H9 (cell line): ENCODE measurements around the gene TMSB4X. TPM values are rescaled to one million over a fixed set of nuclear protein-coding genes. Genes with fewer than 3 reads are reported as not detected.

Source experiments
- DNase-seq: peaks from one replicate; pipeline ENCODE4 v3.0.0-alpha.2; 2017
- H2AFZ ChIP-seq: one replicate; pipeline ENCODE4 v1.6.1; 2013; ENCODE audit warnings: mild to moderate bottlenecking, low read length, control low read depth, moderate library complexity
- H2AK5ac ChIP-seq: 2 replicates; pipeline ENCODE4 v1.6.1; 2013; ENCODE audit warnings: low read length, control low read depth, mixed read lengths; ENCODE audit not compliant: insufficient read length
- H2BK120ac ChIP-seq: one replicate; pipeline ENCODE4 v1.6.1; 2013; ENCODE audit warnings: low read depth, mild to moderate bottlenecking, low read length, control low read depth, inconsistent platforms; ENCODE audit not compliant: poor library complexity, severe bottlenecking
- H2BK12ac ChIP-seq: 2 replicates; pipeline ENCODE4 v1.6.1; 2013; ENCODE audit warnings: low read length, control low read depth, mixed read lengths, low read depth; ENCODE audit not compliant: insufficient read length
- H2BK15ac ChIP-seq: 2 replicates; pipeline ENCODE4 v1.6.1; 2013; ENCODE audit warnings: low read depth, low read length, control low read depth
- H2BK20ac ChIP-seq: one replicate; pipeline ENCODE4 v1.6.1; 2013; ENCODE audit warnings: low read depth, mild to moderate bottlenecking, low read length, control low read depth, inconsistent platforms; ENCODE audit not compliant: poor library complexity, severe bottlenecking
- H2BK5ac ChIP-seq: 2 replicates; pipeline ENCODE4 v1.6.1; 2013; ENCODE audit warnings: low read length, control low read depth, mixed read lengths; ENCODE audit not compliant: insufficient read length
- H3K14ac ChIP-seq: 2 replicates; pipeline ENCODE4 v1.6.1; 2013; ENCODE audit warnings: low read length, control low read depth; ENCODE audit not compliant: insufficient read depth
- H3K18ac ChIP-seq: 2 replicates; pipeline ENCODE4 v1.6.1; 2013; ENCODE audit warnings: low read depth, mild to moderate bottlenecking, mixed read lengths, low read length, control low read depth; ENCODE audit not compliant: insufficient read length
- H3K23ac ChIP-seq: 2 replicates; pipeline ENCODE4 v1.6.1; 2013; ENCODE audit warnings: low read length, control low read depth, mixed read lengths, low read depth; ENCODE audit not compliant: insufficient read length
- H3K23me2 ChIP-seq: 2 replicates; pipeline ENCODE4 v1.6.1; 2013; ENCODE audit warnings: low read depth, mild to moderate bottlenecking, mixed read lengths, low read length, control low read depth; ENCODE audit not compliant: insufficient read length, poor library complexity, severe bottlenecking
- H3K27ac ChIP-seq: 2 replicates; pipeline ENCODE4 v1.5.1; 2013; ENCODE audit warnings: low read length, control low read depth, mixed read lengths, low read depth; ENCODE audit not compliant: insufficient read length
- H3K27me3 ChIP-seq: 2 replicates; pipeline ENCODE4 v1.6.1; 2013; ENCODE audit warnings: low read length, control low read depth, inconsistent platforms; ENCODE audit not compliant: insufficient read depth
- H3K4ac ChIP-seq: 2 replicates; pipeline ENCODE4 v1.6.1; 2013; ENCODE audit warnings: low read depth, mild to moderate bottlenecking, control low read depth, inconsistent platforms, low read length, moderate library complexity
- H3K4me1 ChIP-seq: 2 replicates; pipeline ENCODE4 v1.6.1; 2013; ENCODE audit warnings: low read length, control low read depth, inconsistent platforms; ENCODE audit not compliant: insufficient read depth
- H3K4me2 ChIP-seq: 2 replicates; pipeline ENCODE4 v1.6.1; 2013; ENCODE audit warnings: low read length, control low read depth, mixed read lengths; ENCODE audit not compliant: insufficient read length, insufficient read depth
- H3K56ac ChIP-seq: 2 replicates; pipeline ENCODE4 v1.6.1; 2013; ENCODE audit warnings: low read depth, mild to moderate bottlenecking, mixed read lengths, low read length, control low read depth; ENCODE audit not compliant: insufficient read length
- H3K79me1 ChIP-seq: 2 replicates; pipeline ENCODE4 v1.6.1; 2013; ENCODE audit warnings: low read depth, mild to moderate bottlenecking, moderate library complexity, low read length, control low read depth, inconsistent platforms; ENCODE audit not compliant: insufficient read depth, poor library complexity, severe bottlenecking
- H3K79me2 ChIP-seq: 2 replicates; pipeline ENCODE4 v1.6.1; 2013; ENCODE audit warnings: low read length, control low read depth, inconsistent platforms; ENCODE audit not compliant: insufficient read depth
- H3K9ac ChIP-seq: 2 replicates; pipeline ENCODE4 v1.6.1; 2013; ENCODE audit warnings: low read length, control low read depth, mixed read lengths; ENCODE audit not compliant: insufficient read length; ENCODE audit errors: extremely low read depth
- H3K9me3 ChIP-seq: one replicate; pipeline ENCODE4 v1.6.1; 2013; ENCODE audit warnings: low read depth, low read length, inconsistent platforms; ENCODE audit not compliant: control insufficient read depth
- H3T11ph ChIP-seq: one replicate; pipeline ENCODE4 v1.6.1; 2013; ENCODE audit warnings: mild to moderate bottlenecking, low read length, control low read depth, inconsistent platforms
- H4K20me1 ChIP-seq: one replicate; pipeline ENCODE4 v1.6.1; 2013; ENCODE audit not compliant: control insufficient read depth, insufficient read length, insufficient read depth
- H4K5ac ChIP-seq: 2 replicates; pipeline ENCODE4 v1.6.1; 2013; ENCODE audit warnings: low read depth, mild to moderate bottlenecking, mixed read lengths, low read length, control low read depth; ENCODE audit not compliant: insufficient read length
- H4K8ac ChIP-seq: replicated peaks from 2 replicates; pipeline ENCODE4 v1.6.1; 2013; ENCODE audit warnings: low read length, control low read depth, mixed read lengths, low read depth; ENCODE audit not compliant: insufficient read length
- H4K91ac ChIP-seq: 2 replicates; pipeline ENCODE4 v1.6.1; 2013; ENCODE audit warnings: low read depth, mild to moderate bottlenecking, moderate library complexity, mixed read lengths, low read length, control low read depth; ENCODE audit not compliant: insufficient read length
- H3K27ac Mint-ChIP-seq, 3 experiments: 2 replicates in 2 of 3; 3 replicates in 1 of 3; pipeline ENCODE4 v1.8.0; 2020 to 2021; ENCODE audit warnings: mixed read lengths in 3 of 3, mild to moderate bottlenecking in 1 of 3, moderate library complexity in 1 of 3
- H3K27me3 Mint-ChIP-seq: 2 replicates; pipeline ENCODE4 v1.8.0; 2021; ENCODE audit warnings: low read depth, mild to moderate bottlenecking, moderate library complexity, mixed read lengths
- H3K36me3 Mint-ChIP-seq, 3 experiments: 2 replicates in 2 of 3; 3 replicates in 1 of 3; pipeline ENCODE4 v1.8.0; 2020 to 2021; ENCODE audit warnings: low read depth in 3 of 3, mixed read lengths in 3 of 3; ENCODE audit not compliant: insufficient read depth in 1 of 3
- H3K4me1 Mint-ChIP-seq, 2 experiments: 2 replicates each; pipeline ENCODE4 v1.8.0; 2020; ENCODE audit warnings: mixed read lengths in 2 of 2
- H3K4me3 Mint-ChIP-seq, 2 experiments: 2 replicates in 1 of 2; 3 replicates in 1 of 2; pipeline ENCODE4 v1.8.0; 2020 to 2021; ENCODE audit warnings: mild to moderate bottlenecking in 2 of 2, mixed read lengths in 2 of 2, moderate library complexity in 1 of 2
- H3K9me3 Mint-ChIP-seq, 2 experiments: 2 replicates in 1 of 2; 3 replicates in 1 of 2; pipeline ENCODE4 v1.8.0; 2020; ENCODE audit warnings: mild to moderate bottlenecking in 2 of 2, mixed read lengths in 2 of 2, moderate library complexity in 1 of 2
- CTCF ChIP-seq: fragments of 200-600 bp; sonication (generic); conservative IDR thresholded peaks from 3 replicates; pipeline ENCODE4 v1.8.0; 2021; ENCODE audit warnings: antibody characterized with exemption, mild to moderate bottlenecking
- WGBS: extraction: QIAGEN DNeasy Blood & Tissue Kit; methylation state at CpG from one replicate; pipeline ENCODE4 v1.1.7; 2013; ENCODE audit warnings: missing lambda C conversion rate, low lambda C conversion rate, mixed read lengths; ENCODE audit not compliant: insufficient read length; ENCODE audit errors: extremely low coverage; 5-methylcytosine and 5-hydroxymethylcytosine counted together
- total RNA-seq: library from RNA; stranded (reverse); gene quantifications from 2 replicates; pipeline ENCODE4 v1.2.1, GENCODE V29; 2021

The TMSB4X gene
- total RNA-seq, 1 experiment from 2014 or later = 2,733 TPM

GRCh38 chrX:13001097-13001496, 26.2 kb downstream of the TMSB4X start:
- peaks cover 22 to 24% of the 10 kb centered on the region in 2 experiments for H3K4me1 Mint-ChIP-seq
- Histone ChIP-seq H2BK20ac (no peak overlapping the region), H3K4ac (no peak overlapping the region), H4K20me1 (no peaks in the 10 kb centered on the region), H3K56ac (no peak overlapping the region), H3K27me3 (no peaks in the 10 kb centered on the region), H3K79me2 (no peaks in the 10 kb centered on the region), H2BK5ac (no peak overlapping the region), H2AFZ (no peak overlapping the region), H2AK5ac (no peak overlapping the region), H4K5ac (no peak overlapping the region), H3K27ac (no peak overlapping the region), H3K18ac (no peak overlapping the region), H3K23ac (no peak overlapping the region), H3K14ac (no peak overlapping the region), H3T11ph (no peak overlapping the region), H3K79me1 (no peaks in the 10 kb centered on the region), H2BK120ac (no peak overlapping the region), H2BK12ac (no peak overlapping the region), H3K4me1 (peaks cover 2% of the 10 kb centered on the region; the same call in 1 of the 2 replicates), H3K4me2 (no peak overlapping the region), H4K8ac (no peak overlapping the region), H2BK15ac (no peak overlapping the region), H3K9me3 (no peaks in the 10 kb centered on the region), H3K9ac (no peak overlapping the region), H4K91ac (no peak overlapping the region), H3K23me2 (no peaks in the 10 kb centered on the region)
- no CpG with 5 or more reads among the region's 5 CpGs for WGBS
- peaks cover 0 to 2% (median 2%) of the 10 kb centered on the region in 3 experiments; a peak in 3 of 7 replicates for H3K36me3 Mint-ChIP-seq
- H3K9me3 Mint-ChIP-seq = peaks cover 48 to 66% of the 10 kb centered on the region in 2 experiments
- no peak for TF ChIP-seq CTCF
- no peaks in the 10 kb centered on the region for H3K27me3 Mint-ChIP-seq
- DNase-seq = no peak
- no peak overlapping the region for H3K4me3 Mint-ChIP-seq
- H3K27ac Mint-ChIP-seq = no peak overlapping the region; a peak in 1 of 7 replicates
